HG02610 (cell line): ENCODE data around the gene SLC27A5.

Experiments used
- ATAC-seq: cut with Tn5 transposase; IDR thresholded peaks from one replicate; pipeline ENCODE4 v1.9.1; 2021; ENCODE audit warnings: mild to moderate bottlenecking, moderate library complexity; ENCODE audit not compliant: unreplicated experiment

Gene SLC27A5

DNA sequence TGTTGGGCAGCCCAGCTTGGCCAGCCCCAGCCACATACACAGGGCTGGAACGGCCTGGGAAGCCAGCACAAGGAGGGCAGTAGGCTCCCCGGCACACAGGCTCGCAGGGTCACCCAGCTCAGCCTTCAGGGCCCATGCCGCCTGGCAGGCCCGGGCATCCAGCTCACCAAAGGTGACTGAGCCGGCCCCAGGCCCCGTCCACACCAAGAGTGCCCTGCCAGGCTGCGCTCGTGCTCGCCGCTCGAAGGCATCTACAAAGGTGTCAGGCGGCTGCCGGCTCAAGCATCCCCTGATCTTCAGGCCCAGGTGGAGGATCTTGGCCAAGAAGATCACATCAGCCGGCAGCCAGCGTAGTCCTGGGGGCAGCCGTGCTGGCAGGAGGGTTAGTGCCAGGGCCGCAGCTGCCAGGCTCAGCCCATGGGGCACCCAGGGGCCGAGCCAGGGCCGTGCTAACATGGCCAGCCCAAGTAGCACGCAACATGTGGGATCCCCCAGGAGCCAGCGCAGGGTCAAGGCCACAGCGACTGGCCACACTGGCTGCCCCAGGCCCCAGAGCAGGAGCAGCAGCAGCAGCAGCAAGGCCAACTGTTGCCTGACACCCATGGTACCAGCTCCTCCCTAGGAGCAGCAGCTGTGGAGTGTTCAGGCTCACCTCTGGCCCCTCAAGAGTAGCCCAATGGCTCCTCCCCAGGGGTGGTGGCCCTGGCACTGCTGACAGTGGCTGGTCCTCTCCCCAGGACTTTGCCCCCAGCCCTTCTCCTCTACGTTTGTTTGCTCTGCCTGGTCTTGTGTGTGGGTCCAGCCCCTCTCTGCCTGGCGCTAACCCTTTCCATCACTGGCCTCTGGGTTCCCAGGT is at the start of gene SLC27A5:
Gene SLC27A5, minus strand, starts transcription at position 640 of the 856 bp plus-strand sequence. Its CDS starts 37 bp downstream, at position 603.
- ATAC-seq: no peak

DNA sequence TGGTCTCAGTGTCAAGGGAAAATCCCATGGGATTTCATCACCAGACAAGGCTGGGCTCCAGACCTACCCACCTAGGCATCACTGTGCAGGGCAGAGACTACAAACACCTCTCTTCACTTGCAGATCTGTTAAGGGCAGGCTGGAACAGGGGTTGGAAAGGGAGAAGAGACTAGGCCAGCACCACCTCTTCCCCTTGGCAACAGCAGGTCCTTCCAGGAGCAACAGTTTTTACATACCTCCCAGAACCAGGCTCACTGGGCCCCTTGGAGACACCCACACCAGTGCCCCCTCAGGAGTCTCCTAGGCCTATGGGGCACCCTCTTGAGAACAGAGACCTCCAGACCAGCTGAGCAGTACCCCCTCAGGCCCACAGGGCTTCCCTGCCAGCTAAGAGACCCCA is 49.1 kb upstream of the SLC27A5 start:
- ATAC-seq: no peak

GRCh38 chr19:58560007-58560887 is 48.5 kb upstream of the SLC27A5 start:
- ATAC-seq: no peak

GRCh38 chr19:58559275-58560006 is 47.6 kb upstream of the SLC27A5 start:
- no peak for ATAC-seq

DNA sequence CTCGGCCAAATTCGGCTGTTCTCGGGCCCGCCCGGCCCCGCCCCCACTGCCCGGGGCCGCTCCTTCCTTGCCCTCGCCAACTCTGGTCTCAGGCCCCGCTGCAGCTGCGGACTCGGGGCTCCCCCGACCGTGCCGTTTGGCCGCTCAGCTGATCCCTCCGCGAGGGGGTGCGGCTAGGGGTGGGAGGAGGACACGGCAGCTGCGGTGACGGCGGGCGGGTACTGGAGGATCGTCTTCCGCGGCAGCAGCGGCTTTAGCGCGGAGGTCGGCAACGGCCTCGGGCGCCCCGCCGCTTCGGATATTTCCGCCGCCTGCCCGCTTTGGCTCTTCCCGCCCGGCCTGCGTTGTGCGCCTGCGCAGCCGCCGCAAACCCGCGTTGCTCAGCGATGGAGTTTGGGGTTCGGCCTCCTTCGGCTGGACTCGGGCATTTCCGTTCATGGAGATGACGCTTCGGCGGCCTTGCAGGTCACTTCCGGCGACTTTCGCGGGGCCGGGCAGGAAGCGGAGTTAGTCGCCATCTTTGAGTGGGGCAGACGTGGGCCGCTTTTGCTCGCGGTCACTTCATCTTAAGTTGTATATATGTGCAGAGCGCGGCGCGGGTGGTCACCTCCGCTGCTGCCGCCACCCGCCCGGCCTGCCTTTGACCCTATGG is 47.0 kb upstream of the SLC27A5 start:
- ATAC-seq: peak; percentile 48

DNA sequence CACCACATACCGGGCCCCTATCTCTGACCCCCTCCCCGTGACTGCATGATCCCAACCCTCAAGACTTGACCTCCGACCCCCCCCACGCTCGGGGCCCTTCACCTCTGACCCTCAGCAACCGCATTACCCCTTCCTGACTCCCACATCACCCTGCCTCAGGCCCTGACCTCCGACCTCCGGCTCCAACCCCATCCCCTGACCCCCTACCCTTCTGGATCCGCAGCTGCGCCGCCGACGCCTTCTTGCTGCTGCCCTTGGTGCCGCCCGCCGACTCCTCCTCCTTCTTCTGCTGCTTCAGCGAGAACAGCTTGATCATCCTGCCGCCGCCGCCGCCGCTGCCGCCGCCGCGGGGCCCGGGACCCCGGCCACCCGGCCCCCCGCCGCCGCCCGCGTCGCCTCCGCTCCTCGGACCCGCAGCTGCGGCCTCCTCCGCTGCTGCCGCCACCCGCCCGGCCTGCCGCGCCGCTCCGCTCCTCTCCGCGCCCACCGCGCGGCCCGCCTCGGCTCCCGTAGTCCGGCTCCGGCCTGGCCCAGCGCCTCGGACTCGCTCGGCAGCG is 46.4 kb upstream of the SLC27A5 start, which contains the start of gene UBE2M:
Gene UBE2M, minus strand, starts transcription at position 546 of the 557 bp plus-strand sequence. Its CDS starts 230 bp downstream, at position 316.
- ATAC-seq: peak; percentile 0

GRCh38 chr19:58557221-58558065 is 45.7 kb upstream of the SLC27A5 start:
- ATAC-seq: no peak

DNA sequence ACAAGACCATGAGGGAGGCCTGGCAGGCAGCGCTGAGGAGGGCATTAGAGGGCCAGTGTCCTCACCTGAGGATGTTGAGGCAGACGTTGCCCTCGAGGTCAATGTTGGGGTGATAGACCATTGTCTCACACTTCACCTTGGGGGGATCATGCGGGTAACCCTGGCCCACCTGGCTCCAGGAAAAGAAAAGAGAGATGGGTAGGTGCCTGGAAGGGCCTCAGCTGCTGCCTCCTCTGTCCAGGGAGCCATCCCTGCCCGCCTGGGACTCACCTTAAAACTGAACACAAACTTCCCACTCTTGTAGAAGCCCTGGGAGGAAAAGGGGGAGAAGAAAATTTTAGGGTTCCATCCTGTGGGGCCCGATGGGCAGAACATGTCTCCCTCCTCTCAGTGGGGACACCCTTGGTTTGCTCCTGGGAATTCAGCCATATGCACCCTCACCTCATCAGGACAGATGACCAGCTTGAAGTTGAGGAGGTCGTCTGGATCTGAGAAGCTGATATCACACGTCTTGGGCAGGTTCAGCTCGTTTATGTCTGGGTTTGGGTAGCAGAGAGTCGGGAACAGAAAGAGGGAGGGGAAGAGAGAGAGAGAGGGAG is 44.9 kb upstream of the SLC27A5 start:
- ATAC-seq: no peak

DNA sequence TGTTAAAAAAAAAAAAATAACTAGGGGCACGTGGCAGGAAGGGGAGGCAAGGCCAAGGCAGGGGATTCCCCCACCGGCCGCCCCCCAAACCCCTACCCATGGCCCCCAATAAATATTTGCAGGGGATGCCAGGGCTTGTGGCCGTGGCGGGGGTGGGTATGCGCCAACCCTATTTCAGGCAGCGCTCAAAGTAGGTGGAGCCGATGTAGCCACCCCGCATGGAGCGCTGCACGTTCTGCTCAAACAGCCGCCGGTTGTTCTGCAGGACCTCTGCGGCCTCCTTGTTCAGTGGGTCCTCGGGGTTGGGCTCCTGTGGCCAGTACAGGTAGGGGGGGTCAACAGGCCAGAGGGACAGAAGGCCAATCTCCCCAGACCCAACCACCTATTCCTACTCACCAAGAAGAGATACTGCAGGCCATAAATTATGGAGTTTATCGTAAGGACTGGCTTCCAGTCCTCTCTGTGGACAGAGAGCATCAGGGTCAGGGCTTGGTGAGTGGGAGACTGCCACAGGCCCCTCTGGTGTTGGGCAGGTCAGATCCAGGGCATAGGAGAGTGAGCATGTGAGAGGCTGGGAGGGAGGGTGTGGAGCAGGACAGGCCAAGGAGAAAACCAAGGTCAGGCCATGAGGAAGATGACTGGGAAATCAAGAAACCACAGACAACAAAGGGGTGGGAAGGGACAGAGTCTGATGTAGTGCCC is 44.3 kb upstream of the SLC27A5 start:
- ATAC-seq: no peak

DNA sequence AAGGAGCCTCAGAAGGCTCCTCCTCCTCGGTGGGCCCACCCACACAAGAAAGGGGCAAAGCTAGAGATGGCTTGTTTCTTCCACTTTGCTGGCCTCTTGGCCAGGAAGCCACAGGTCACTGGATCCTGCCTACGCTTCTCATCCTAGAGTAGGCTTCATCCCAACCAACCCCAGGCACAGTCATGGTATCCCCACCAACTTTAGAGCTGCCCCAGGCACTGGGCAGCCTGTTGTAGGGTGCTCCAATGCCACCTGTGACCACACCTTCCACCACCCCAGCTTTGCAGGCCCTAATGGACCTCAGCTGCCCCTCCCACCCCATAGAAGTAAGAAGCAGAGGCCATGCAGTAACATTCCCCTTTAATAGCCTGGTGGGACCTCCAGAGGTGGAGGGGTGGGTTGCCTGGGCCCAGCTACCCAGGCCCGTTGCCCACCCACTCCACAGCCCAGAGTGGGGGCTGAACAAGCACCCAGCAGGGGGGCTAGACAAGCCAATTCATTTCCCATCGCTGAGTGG is 43.6 kb upstream of the SLC27A5 start:
- ATAC-seq: no peak

DNA sequence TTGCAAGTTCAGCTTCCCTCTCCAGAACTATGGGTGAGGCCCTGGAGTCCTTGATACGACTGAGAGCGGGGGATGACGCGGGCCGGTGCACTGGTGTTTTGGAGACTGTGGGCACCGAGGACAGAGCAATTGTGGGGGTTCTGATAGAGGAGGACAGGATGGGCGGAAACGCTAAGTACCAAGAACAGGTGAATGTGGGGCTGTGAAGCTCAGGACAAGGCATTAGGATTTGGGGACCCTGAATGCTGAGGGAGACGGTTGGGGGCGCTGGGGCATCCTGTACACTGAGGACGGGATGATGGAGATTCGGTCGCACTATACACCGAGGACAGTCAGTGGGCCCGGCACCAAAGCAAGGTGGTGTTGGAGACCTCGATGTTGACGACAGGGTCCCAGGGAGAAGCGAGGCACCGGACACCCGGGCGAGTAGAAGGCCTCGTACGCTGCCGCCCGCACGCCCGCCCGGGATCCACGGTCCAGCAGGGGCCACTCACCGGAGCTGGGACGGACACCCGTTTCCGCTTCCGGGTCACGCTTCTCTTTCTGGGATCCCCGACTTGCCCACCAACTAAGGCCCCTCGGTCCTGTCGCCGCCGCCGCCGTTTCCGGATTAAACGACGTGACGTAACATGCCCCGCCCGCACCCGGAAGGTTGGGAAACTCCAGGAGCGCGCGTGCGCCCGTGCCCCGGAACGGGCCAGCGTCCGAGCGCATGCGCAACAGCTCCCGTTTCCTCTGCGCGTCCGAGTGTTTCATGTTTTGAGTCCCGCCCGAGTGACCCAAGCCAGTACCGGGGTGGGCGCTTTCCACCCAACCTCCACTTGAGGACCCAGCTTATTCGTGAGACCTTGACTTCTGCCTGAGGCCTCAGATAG is 42.9 kb upstream of the SLC27A5 start, which contains the start of gene CHMP2A:
Gene CHMP2A, minus strand, starts transcription at position 612 of the 875 bp plus-strand sequence. CDS start 893 bp downstream, outside the sequence.
- peak; percentile 28 for ATAC-seq

- ATAC-seq: no peak
Measured at GRCh38 chr19:58553799-58554493, 42.2 kb upstream of the SLC27A5 start.

- no peak for ATAC-seq
Measured at GRCh38 chr19:58552655-58553054, 40.9 kb upstream of the SLC27A5 start.

DNA sequence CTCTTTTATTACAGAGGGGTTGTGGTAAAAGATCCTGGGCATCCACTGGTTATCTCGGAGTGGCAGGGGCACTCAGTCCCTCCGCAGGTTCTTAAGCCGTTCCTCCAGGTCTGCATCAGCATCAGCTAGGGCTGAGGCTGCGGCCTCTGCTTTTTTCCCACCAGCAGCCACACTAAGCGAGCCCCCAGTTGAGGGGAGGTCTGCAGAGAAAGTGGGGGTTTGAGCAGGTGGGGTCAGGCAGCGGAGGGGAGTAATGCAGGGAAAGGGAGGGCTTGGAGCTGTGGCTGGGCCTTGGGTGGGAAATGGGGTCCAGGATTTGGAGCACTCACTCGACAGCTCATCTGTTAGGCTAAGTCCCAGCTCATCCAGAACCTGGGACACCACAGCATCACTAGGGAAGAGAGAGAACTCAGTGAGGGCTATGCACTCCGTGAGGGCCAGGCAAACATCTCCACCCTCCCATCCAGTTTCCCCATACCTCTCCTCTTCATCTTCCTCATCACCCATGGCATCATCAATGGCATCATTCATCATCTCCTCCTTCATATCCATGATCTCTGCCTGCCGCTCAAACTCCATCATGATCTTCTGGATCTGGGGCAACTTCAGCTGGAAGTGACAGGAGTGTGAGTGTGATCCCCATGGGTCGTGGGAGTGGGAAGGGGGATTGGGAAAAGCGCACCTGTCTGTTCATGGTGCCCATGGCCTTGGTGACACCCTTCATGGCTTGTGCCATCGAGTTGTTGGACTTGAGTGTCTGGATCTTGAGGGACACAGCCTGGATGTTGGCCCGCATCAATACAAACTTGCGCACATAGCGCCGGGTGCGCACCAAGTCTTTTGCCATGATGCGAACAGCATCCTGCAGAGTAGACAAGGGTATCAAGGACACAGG is 40.0 kb upstream of the SLC27A5 start:
- no peak for ATAC-seq

GRCh38 chr19:58551123-58551497 is 39.3 kb upstream of the SLC27A5 start:
- no peak for ATAC-seq
